ENCODE data around the gene PDCD7. TPM values are rescaled to one million over a fixed set of nuclear protein-coding genes. Genes with fewer than 3 reads are reported as not detected.

The PDCD7 gene
- total RNA-seq, 2 donors from 2014 or later = 25.4 to 33.1 TPM

DNA sequence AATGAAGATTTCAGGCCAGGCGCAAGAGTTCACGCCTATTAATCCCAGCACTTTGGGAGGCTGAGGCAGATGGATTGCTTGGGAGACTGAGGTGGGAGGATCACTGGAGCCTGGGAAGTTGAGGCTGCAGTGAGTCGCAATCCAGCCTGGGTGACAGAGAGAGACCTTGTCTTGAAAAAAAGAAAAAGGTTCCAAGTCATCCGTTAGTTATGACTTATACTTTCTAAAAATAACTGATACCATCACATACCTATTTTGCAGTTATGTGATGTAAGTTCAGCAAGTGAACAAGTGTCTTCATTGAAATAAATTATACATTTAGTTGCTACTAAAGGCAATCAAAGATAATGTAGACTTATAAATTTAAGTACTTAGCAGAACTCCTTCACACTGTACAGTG lies 29.4 kb upstream of the PDCD7 start:
- no peaks in the 10 kb centered on the region for H3K27me3 Mint-ChIP-seq (ENCODE audit: insufficient read depth)
- H3K4me1 Mint-ChIP-seq = no peaks in the 10 kb centered on the region
- peaks cover 34% of the 10 kb centered on the region for H3K36me3 Mint-ChIP-seq (ENCODE audit: low read depth)
- DNase-seq = no peak
- Histone ChIP-seq H3K36me3 (ENCODE audit: control insufficient read depth, insufficient read depth, low read length) (peaks cover 74% of the 10 kb centered on the region), H3K9ac (ENCODE audit: extremely low read depth, low read length, poor library complexity, severe bottlenecking) (no peak overlapping the region), H3K4me1 (ENCODE audit: control insufficient read depth, insufficient read depth, low read length) (no peaks in the 10 kb centered on the region), H3K27me3 (ENCODE audit: control insufficient read depth, insufficient read depth, low read length, poor library complexity, severe bottlenecking) (no peaks in the 10 kb centered on the region), H3K27ac (ENCODE audit: low read depth, low read length) (no peak overlapping the region), H3K4me3 (ENCODE audit: low read length) (no peak overlapping the region), H3K9me3 (ENCODE audit: control insufficient read depth, low read length) (no peaks in the 10 kb centered on the region)
- H3K27ac Mint-ChIP-seq = no peak overlapping the region
- H3K9me3 Mint-ChIP-seq = no peaks in the 10 kb centered on the region
- WGBS, 2 experiments (ENCODE audit: insufficient coverage in 1 of 2, insufficient read length in 1 of 2) = 95 to 100% methylated on average over 2 to 3 of the region's 4 CpGs
- no peak for TF ChIP-seq CTCF (conservative IDR thresholded peaks at IDR 0.05)
- no peak overlapping the region for H3K4me3 Mint-ChIP-seq

GRCh38 chr15:65156692-65157091 lies 23.1 kb upstream of the PDCD7 start:
- Histone ChIP-seq H3K4me1 (ENCODE audit: control insufficient read depth, insufficient read depth, low read length) (no peaks in the 10 kb centered on the region), H3K9ac (ENCODE audit: extremely low read depth, low read length, poor library complexity, severe bottlenecking) (no peak overlapping the region), H3K27ac (ENCODE audit: low read depth, low read length) (no peak overlapping the region), H3K36me3 (ENCODE audit: control insufficient read depth, insufficient read depth, low read length) (peaks cover 91% of the 10 kb centered on the region), H3K4me3 (ENCODE audit: low read length) (no peak overlapping the region), H3K27me3 (ENCODE audit: control insufficient read depth, insufficient read depth, low read length, poor library complexity, severe bottlenecking) (no peaks in the 10 kb centered on the region), H3K9me3 (ENCODE audit: control insufficient read depth, low read length) (no peaks in the 10 kb centered on the region)
- H3K4me1 Mint-ChIP-seq = no peaks in the 10 kb centered on the region
- peaks cover 47% of the 10 kb centered on the region for H3K36me3 Mint-ChIP-seq (ENCODE audit: low read depth)
- TF ChIP-seq CTCF (conservative IDR thresholded peaks at IDR 0.05) = no peak
- DNase-seq = no peak
- no peaks in the 10 kb centered on the region for H3K27me3 Mint-ChIP-seq (ENCODE audit: insufficient read depth)
- H3K27ac Mint-ChIP-seq = no peak overlapping the region
- no peaks in the 10 kb centered on the region for H3K9me3 Mint-ChIP-seq
- H3K4me3 Mint-ChIP-seq = no peak overlapping the region
- 91% methylated on average over 3 of the region's 5 CpGs; no CpG with 5 or more reads in 1 of the 2 experiments for WGBS, 2 experiments (ENCODE audit: insufficient coverage in 1 of 2, insufficient read length in 1 of 2)

DNA sequence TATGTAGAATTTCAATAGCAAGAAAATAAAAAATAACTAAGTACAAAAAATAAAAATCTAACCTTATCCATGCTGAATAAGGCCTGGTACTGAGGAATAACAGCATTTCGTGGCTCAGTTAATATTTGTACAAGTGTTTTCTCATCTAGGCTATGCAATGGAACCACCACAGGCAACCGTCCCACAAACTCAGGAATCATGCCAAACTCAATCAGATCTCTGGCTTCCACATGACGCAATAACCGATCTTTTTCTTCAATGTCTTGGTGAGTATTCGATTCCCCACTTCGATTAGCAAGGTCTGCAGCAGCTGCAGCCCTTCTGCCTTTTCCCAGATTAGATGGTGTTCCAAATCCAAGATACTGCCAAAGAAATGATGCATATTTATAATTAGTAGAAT lies 21.1 kb upstream of the PDCD7 start:
- peaks cover 91% of the 10 kb centered on the region for H3K36me3 ChIP-seq (ENCODE audit: control insufficient read depth, insufficient read depth, low read length)
- Mint-ChIP-seq H3K36me3 (ENCODE audit: low read depth) (peaks cover 51% of the 10 kb centered on the region), H3K4me1 (no peaks in the 10 kb centered on the region), H3K27me3 (ENCODE audit: insufficient read depth) (no peaks in the 10 kb centered on the region), H3K4me3 (no peak overlapping the region), H3K27ac (no peak overlapping the region), H3K9me3 (no peaks in the 10 kb centered on the region)
- no peak overlapping the region for H3K4me3 ChIP-seq (ENCODE audit: low read length)
- H3K4me1 ChIP-seq (ENCODE audit: control insufficient read depth, insufficient read depth, low read length) = no peaks in the 10 kb centered on the region
- H3K27me3 ChIP-seq (ENCODE audit: control insufficient read depth, insufficient read depth, low read length, poor library complexity, severe bottlenecking) = no peaks in the 10 kb centered on the region
- WGBS, 2 experiments (ENCODE audit: insufficient coverage in 1 of 2, insufficient read length in 1 of 2) = 90 to 93% methylated on average over 2 to 6 of the region's 6 CpGs
- no peak overlapping the region for H3K27ac ChIP-seq (ENCODE audit: low read depth, low read length)
- TF ChIP-seq CTCF (conservative IDR thresholded peaks at IDR 0.05) = no peak
- DNase-seq = no peak
- no peak overlapping the region for H3K9ac ChIP-seq (ENCODE audit: extremely low read depth, low read length, poor library complexity, severe bottlenecking)
- no peaks in the 10 kb centered on the region for H3K9me3 ChIP-seq (ENCODE audit: control insufficient read depth, low read length)
